Skin epidermis (tissue), 12 donors: Measurements from ENCODE around the gene VAV1.
A peak's percentile ranks its signal among the peaks of the same experiment; 100 is the strongest.
"Not testable (repeated sequence)": the region's sequence is repeated elsewhere in the genome, so short reads cannot be mapped to it uniquely, and the experiment has no call there.

Experiments used
- H3K27ac ChIP-seq, 21 experiments: fragments of 200-600 bp; sonication (generic) in 11 of 21; one replicate each; pipeline ENCODE4 v1.5.0; 2020; ENCODE audit warnings: mild to moderate bottlenecking in 3 of 21, inconsistent platforms in 2 of 21, moderate library complexity in 2 of 21
- H3K4me3 ChIP-seq, 7 experiments: fragments of 200-600 bp; sonication (generic) in 2 of 7; one replicate each; pipeline ENCODE4 v1.5.0; 2020; ENCODE audit warnings: inconsistent platforms in 2 of 7, mild to moderate bottlenecking in 2 of 7, moderate library complexity in 1 of 7

Gene VAV1

GRCh38 chr19:6862673-6863078, 90.2 kb downstream of the VAV1 start:
- H3K4me3 ChIP-seq: peak overlapping the region in 5 of 7 experiments; percentile 10 to 27 (median 24)
- H3K27ac ChIP-seq: peak overlapping the region in 2 of 21 experiments; percentile 17 to 63

- no peak overlapping the region for H3K4me3 ChIP-seq
- H3K27ac ChIP-seq: no peak overlapping the region
Observed at GRCh38 chr19:6864325-6864940, 91.9 kb downstream of the VAV1 start.

GRCh38 chr19:6865849-6866248, 93.3 kb downstream of the VAV1 start:
- Histone ChIP-seq H3K27ac (no peak overlapping the region), H3K4me3 (no peak overlapping the region)

GRCh38 chr19:6866741-6867151, 94.2 kb downstream of the VAV1 start:
- no peak overlapping the region for H3K27ac ChIP-seq
- no peak overlapping the region for H3K4me3 ChIP-seq

GRCh38 chr19:6868351-6868750, 95.8 kb downstream of the VAV1 start:
- Histone ChIP-seq H3K27ac (peak overlapping the region in 1 of 21 experiments; percentile 18), H3K4me3 (no peak overlapping the region)

GRCh38 chr19:6869151-6869882, 96.8 kb downstream of the VAV1 start:
- not testable (repeated sequence) for H3K4me3 ChIP-seq, H3K27ac ChIP-seq

- no peak overlapping the region for H3K27ac ChIP-seq
- H3K4me3 ChIP-seq: no peak overlapping the region
Observed at GRCh38 chr19:6873708-6874431, 101.4 kb downstream of the VAV1 start.

GRCh38 chr19:6875218-6875617, 102.7 kb downstream of the VAV1 start:
- H3K27ac ChIP-seq: no peak overlapping the region
- H3K4me3 ChIP-seq: no peak overlapping the region

- Histone ChIP-seq H3K27ac (no peak overlapping the region), H3K4me3 (no peak overlapping the region)
Observed at GRCh38 chr19:6876748-6877147, 104.2 kb downstream of the VAV1 start.

- no peak overlapping the region for H3K4me3 ChIP-seq
Observed at GRCh38 chr19:6877766-6878165, 105.3 kb downstream of the VAV1 start.

GRCh38 chr19:6886277-6886897, 113.9 kb downstream of the VAV1 start:
- no peak overlapping the region for H3K27ac ChIP-seq

More at GRCh38 chr19:6877766-6878165, 105.3 kb downstream of the VAV1 start:
- H3K27ac ChIP-seq: no peak overlapping the region

GRCh38 chr19:6887316-6887715, 114.8 kb downstream of the VAV1 start, which contains the start of gene ADGRE1:
ADGRE1 (plus strand) TSS chr19:6887579; CDS start chr19:6887609, 30 bp downstream.
- no peak within 1 kb of the TSS for H3K27ac ChIP-seq
- H3K4me3 ChIP-seq: no peak within 1 kb of the TSS

More at GRCh38 chr19:6886277-6886897, 113.9 kb downstream of the VAV1 start:
- no peak overlapping the region for H3K4me3 ChIP-seq

- Histone ChIP-seq H3K4me3 (no peak overlapping the region), H3K27ac (no peak overlapping the region)
Observed at GRCh38 chr19:6888967-6889366, 116.5 kb downstream of the VAV1 start.

GRCh38 chr19:6890401-6890913, 117.9 kb downstream of the VAV1 start:
- no peak overlapping the region for H3K4me3 ChIP-seq
- H3K27ac ChIP-seq: peak overlapping the region in 2 of 21 experiments; percentile 31 to 68

GRCh38 chr19:6890938-6891337, 118.4 kb downstream of the VAV1 start:
- Histone ChIP-seq H3K27ac (peak overlapping the region in 2 of 21 experiments; percentile 31 to 68), H3K4me3 (no peak overlapping the region)

- H3K4me3 ChIP-seq: no peak overlapping the region
- H3K27ac ChIP-seq: peak overlapping the region in 2 of 21 experiments; percentile 26 to 68
Observed at GRCh38 chr19:6891761-6892385, 119.4 kb downstream of the VAV1 start.

- H3K4me3 ChIP-seq: no peak overlapping the region
- H3K27ac ChIP-seq: no peak overlapping the region
Observed at GRCh38 chr19:6894313-6894712, 121.8 kb downstream of the VAV1 start.

- Histone ChIP-seq H3K4me3 (no peak overlapping the region), H3K27ac (no peak overlapping the region)
Observed at GRCh38 chr19:6903446-6903845, 130.9 kb downstream of the VAV1 start.

- no peak overlapping the region for H3K4me3 ChIP-seq
- no peak overlapping the region for H3K27ac ChIP-seq
Observed at GRCh38 chr19:6906559-6907060, 134.1 kb downstream of the VAV1 start.
